Retinal pigment epithelial cell (primary cell): ENCODE results near the gene SREBF1.

Source experiments
- DNase-seq: peaks from one replicate; pipeline ENCODE4 v3.0.0-alpha.2; 2010; ENCODE audit warnings: low read depth
- H3K4me3 ChIP-seq: 2 replicates; pipeline ENCODE4 v1.5.1; 2011; ENCODE audit warnings: mild to moderate bottlenecking, low read length, control low read depth, moderate library complexity
- CTCF ChIP-seq: conservative IDR thresholded peaks from 2 replicates; pipeline ENCODE4 v1.5.1; 2011; ENCODE audit warnings: low read depth, low read length, control low read depth, inconsistent platforms

SREBF1 gene

DNA sequence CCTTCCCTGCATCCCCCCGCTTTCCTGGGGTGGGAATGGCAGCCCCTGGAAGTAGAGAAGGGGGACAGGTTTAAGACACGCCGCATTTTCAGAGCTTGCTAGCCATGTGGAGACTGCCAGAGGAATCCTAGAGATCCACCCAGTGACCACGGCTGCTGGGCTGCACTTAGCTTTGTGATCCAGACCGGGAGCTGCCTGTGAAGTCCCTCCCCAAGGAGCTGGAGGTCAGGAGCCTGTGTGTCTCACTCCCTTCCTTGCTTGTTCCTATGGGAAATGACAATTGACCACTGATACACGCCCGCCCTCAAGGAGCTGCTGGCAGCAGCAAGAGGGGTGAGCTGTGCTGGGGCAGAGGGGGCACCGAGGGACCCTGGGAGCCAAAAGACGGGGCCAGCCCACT lies 73.7 kb downstream of the SREBF1 start:
- H3K4me3 ChIP-seq = no peak overlapping the region
- no peak for TF ChIP-seq CTCF
- no peak for DNase-seq

DNA sequence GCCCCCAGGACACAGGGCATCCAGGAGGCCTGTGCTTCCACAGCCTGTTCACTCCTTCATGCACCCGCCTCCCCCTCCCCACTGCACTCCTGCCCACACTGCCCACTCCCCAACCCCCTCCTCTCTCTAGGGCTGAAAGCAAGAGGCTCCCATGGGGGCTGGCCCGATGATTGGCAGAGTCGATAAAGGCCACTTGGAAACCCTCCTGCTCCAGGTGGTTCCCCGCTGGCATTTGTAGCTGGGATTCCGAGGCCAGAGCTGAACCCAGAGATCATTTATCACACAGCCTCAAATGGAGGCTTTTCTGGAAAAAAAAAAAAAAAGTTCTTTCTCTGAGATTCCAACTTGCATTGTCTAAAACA lies 74.1 kb downstream of the SREBF1 start:
- H3K4me3 ChIP-seq = no peak overlapping the region
- no peak for TF ChIP-seq CTCF
- DNase-seq = no peak
